Osteocyte (in vitro differentiated cells): ENCODE measurements around the gene TLCD3B. TPM values are rescaled to one million over a fixed set of nuclear protein-coding genes. Genes with fewer than 3 reads are reported as not detected.
"Not testable (repeated sequence)": the region's sequence is repeated elsewhere in the genome, so short reads cannot be mapped to it uniquely, and the experiment has no call there.

ENCODE experiments used
- DNase-seq: peaks from one replicate; pipeline ENCODE4 v3.0.0; 2021; ENCODE audit warnings: mixed read lengths; ENCODE audit not compliant: unreplicated experiment; ENCODE audit errors: extremely low spot score
- H3K27ac Mint-ChIP-seq: one replicate; pipeline ENCODE4 v1.8.0; 2021; ENCODE audit warnings: mild to moderate bottlenecking, mixed read lengths; ENCODE audit not compliant: unreplicated experiment
- H3K27me3 Mint-ChIP-seq: one replicate; pipeline ENCODE4 v1.8.0; 2021; ENCODE audit warnings: mixed read lengths; ENCODE audit not compliant: unreplicated experiment
- H3K36me3 Mint-ChIP-seq: one replicate; pipeline ENCODE4 v1.8.0; 2021; ENCODE audit warnings: mixed read lengths; ENCODE audit not compliant: unreplicated experiment
- H3K4me1 Mint-ChIP-seq: one replicate; pipeline ENCODE4 v1.8.0; 2021; ENCODE audit warnings: mixed read lengths; ENCODE audit not compliant: unreplicated experiment
- H3K4me3 Mint-ChIP-seq: one replicate; pipeline ENCODE4 v1.8.0; 2021; ENCODE audit warnings: mild to moderate bottlenecking, moderate library complexity, mixed read lengths; ENCODE audit not compliant: unreplicated experiment
- H3K9me3 Mint-ChIP-seq: one replicate; pipeline ENCODE4 v1.8.0; 2021; ENCODE audit warnings: mixed read lengths; ENCODE audit not compliant: unreplicated experiment
- CTCF ChIP-seq: fragments of 200-600 bp; sonication (generic); IDR thresholded peaks from 2 replicates; pipeline ENCODE4 v1.5.0; 2021; ENCODE audit warnings: antibody characterized with exemption, mild to moderate bottlenecking, moderate library complexity
- total RNA-seq: library from RNA; stranded (reverse); gene quantifications from 2 replicates; pipeline ENCODE4 v1.2.1, GENCODE V29; 2021

Gene TLCD3B
- total RNA-seq, 1 donor from 2014 or later = 0.32 TPM

- DNase-seq = no peak
- Mint-ChIP-seq H3K4me1 (peaks cover 6% of the 10 kb centered on the region), H3K36me3 (no peaks in the 10 kb centered on the region), H3K4me3 (no peak overlapping the region), H3K9me3 (no peaks in the 10 kb centered on the region), H3K27me3 (peaks cover 8% of the 10 kb centered on the region), H3K27ac (no peak overlapping the region)
- TF ChIP-seq CTCF = no peak
Measured at GRCh38 chr16:30018731-30019158, 12.3 kb downstream of the TLCD3B start.

GRCh38 chr16:30017937-30018336 is 13.1 kb downstream of the TLCD3B start:
- not testable (repeated sequence) for DNase-seq, H3K4me1 Mint-ChIP-seq, H3K27ac Mint-ChIP-seq, H3K36me3 Mint-ChIP-seq, H3K27me3 Mint-ChIP-seq, H3K9me3 Mint-ChIP-seq, H3K4me3 Mint-ChIP-seq

GRCh38 chr16:30017277-30017656 is 13.8 kb downstream of the TLCD3B start:
- no peak overlapping the region for H3K4me3 Mint-ChIP-seq

GRCh38 chr16:30016555-30017276 is 14.4 kb downstream of the TLCD3B start:
- Mint-ChIP-seq H3K27ac (no peak overlapping the region), H3K36me3 (no peaks in the 10 kb centered on the region), H3K27me3 (peaks cover 14% of the 10 kb centered on the region), H3K4me3 (no peak overlapping the region), H3K4me1 (peaks cover 10% of the 10 kb centered on the region), H3K9me3 (no peaks in the 10 kb centered on the region)
- DNase-seq = no peak
- TF ChIP-seq CTCF = no peak

More at GRCh38 chr16:30017277-30017656, 13.8 kb downstream of the TLCD3B start:
- TF ChIP-seq CTCF = no peak
- Mint-ChIP-seq H3K27ac (no peak overlapping the region), H3K36me3 (no peaks in the 10 kb centered on the region), H3K27me3 (peaks cover 8% of the 10 kb centered on the region), H3K4me1 (peaks cover 6% of the 10 kb centered on the region), H3K9me3 (no peaks in the 10 kb centered on the region)
- no peak for DNase-seq

GRCh38 chr16:30015450-30015849 is 15.6 kb downstream of the TLCD3B start:
- not testable (repeated sequence) for H3K27ac Mint-ChIP-seq, H3K9me3 Mint-ChIP-seq, H3K4me1 Mint-ChIP-seq, H3K36me3 Mint-ChIP-seq, H3K4me3 Mint-ChIP-seq, DNase-seq
- H3K27me3 Mint-ChIP-seq = peaks cover 16% of the 10 kb centered on the region

- H3K4me1 Mint-ChIP-seq, DNase-seq, H3K4me3 Mint-ChIP-seq, H3K36me3 Mint-ChIP-seq, H3K27ac Mint-ChIP-seq, H3K9me3 Mint-ChIP-seq: not testable (repeated sequence)
- H3K27me3 Mint-ChIP-seq = peaks cover 13% of the 10 kb centered on the region
Measured at GRCh38 chr16:30012598-30012997, 18.5 kb downstream of the TLCD3B start.
